Kidney (tissue), 14 donors: ENCODE measurements around the gene PKNOX2. TPM values are rescaled to one million over a fixed set of nuclear protein-coding genes. Genes with fewer than 3 reads are reported as not detected.

Source experiments
- DNase-seq, 5 donors: peaks; one replicate each; pipeline ENCODE4 v3.0.0-alpha.2; 2013 to 2020
- FAIRE-seq: peaks from 2 replicates; lab custom pipeline; 2012; peaks lifted over from hg19 to GRCh38; lab: Jason Lieb, UNC
- H3K27ac ChIP-seq, 2 donors: one replicate each; pipeline ENCODE4 v1.7.0; 2013; ENCODE audit warnings: low read depth in 2 of 2, low read length in 2 of 2, inconsistent platforms in 1 of 2
- H3K27me3 ChIP-seq: one replicate; pipeline ENCODE4 v1.7.1; 2013; ENCODE audit warnings: low read length, inconsistent platforms; ENCODE audit not compliant: control insufficient read depth, insufficient read depth
- H3K36me3 ChIP-seq, 3 donors: one replicate each; pipeline versions ENCODE4 v1.7.0 to v1.7.1; 2013; ENCODE audit warnings: low read length in 3 of 3, control low read depth in 1 of 3, inconsistent platforms in 1 of 3; ENCODE audit not compliant: insufficient read depth in 3 of 3, control insufficient read depth in 2 of 3
- H3K4me1 ChIP-seq, 3 donors: one replicate each; pipeline versions ENCODE4 v1.7.0 to v1.7.1; 2013; ENCODE audit warnings: low read length in 3 of 3, inconsistent platforms in 1 of 3, low read depth in 1 of 3; ENCODE audit not compliant: control insufficient read depth in 2 of 3, insufficient read depth in 2 of 3
- H3K4me3 ChIP-seq, 3 donors: one replicate each; pipeline versions ENCODE4 v1.7.0 to v1.8.1; 2013; ENCODE audit warnings: low read length in 3 of 3, control low read depth in 1 of 3, inconsistent platforms in 1 of 3
- H3K9ac ChIP-seq, 3 donors: one replicate each; pipeline versions ENCODE4 v1.7.0 to v1.7.1; 2013; ENCODE audit warnings: low read length in 3 of 3, control low read depth in 1 of 3, inconsistent platforms in 1 of 3
- H3K9me3 ChIP-seq, 3 donors: one replicate each; pipeline versions ENCODE4 v1.7.0 to v1.7.1; 2013; ENCODE audit warnings: low read length in 3 of 3, control low read depth in 1 of 3, inconsistent platforms in 1 of 3; ENCODE audit not compliant: control insufficient read depth in 2 of 3, insufficient read depth in 1 of 3
- CTCF ChIP-seq: IDR thresholded peaks from 3 replicates; pipeline ENCODE4 v1.5.1; 2012; ENCODE audit warnings: mild to moderate bottlenecking, moderate library complexity, borderline replicate concordance; ENCODE audit not compliant: insufficient read depth; ENCODE audit errors: extremely low read depth
- intact Hi-C: fragments of 100-400 bp; cut with DNase I; formaldehyde crosslinking; loops from one replicate; pipeline ENCODE4 v1.11.1; 2022
- polyA plus RNA-seq: library from polyadenylated mRNA; stranded (reverse); fragments of 350-450 nt; fragmentation: Illumina TruSeq; extraction: RNeasy Lipid Tissue Mini Kit (QIAGEN cat#74804); gene quantifications from one replicate; pipeline ENCODE4 v1.2.3, GENCODE V29; 2014; ENCODE audit warnings: low read depth, low replicate concordance; ENCODE audit not compliant: insufficient read depth
- total RNA-seq: library from RNA; stranded (reverse); fragmentation: NEBNext Ultra II Directional; extraction: Animal tissue kit (Norgen Biotek cat#: 25700); gene quantifications from one replicate; pipeline ENCODE4 v1.2.1, GENCODE V29; 2021
- donor health status: control.
- donor health status: control.
- donor health status: control.
- donor health status: control.
- donor health status: control.
- donor health status: DM: yes; HTN: yes; CAD: no.
- donor health status: Normal renal cell carcinoma (clear cell type).

PKNOX2 gene
- total and polyA plus RNA-seq, 2 donors from 2014 or later = 1.5 to 6.0 TPM

DNA sequence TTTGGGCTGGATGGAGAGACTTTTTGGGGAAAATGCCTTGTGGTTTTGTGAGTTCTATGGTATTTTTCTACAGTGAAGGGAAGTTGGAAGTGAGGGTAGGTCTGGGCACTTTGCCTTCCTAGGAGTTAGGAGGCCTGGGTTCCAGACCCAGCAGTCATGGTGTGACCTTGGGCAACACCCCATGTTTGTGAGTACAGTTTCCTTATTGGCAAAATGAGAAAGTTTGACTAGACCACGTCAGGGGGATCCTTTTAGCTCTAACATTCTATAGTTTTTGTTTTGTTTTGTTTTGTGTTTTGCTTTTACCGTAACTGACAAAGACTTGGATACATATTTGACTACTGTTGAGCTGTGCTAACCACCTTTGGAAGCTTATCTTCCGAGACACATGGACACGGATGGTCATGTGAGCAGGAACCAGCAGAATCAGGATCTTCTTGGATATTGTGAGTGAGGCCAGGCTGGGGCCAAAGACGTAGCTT is 109.0 kb downstream of the PKNOX2 start:
- intact Hi-C loops = no loop called here
- no peak for TF ChIP-seq CTCF
- FAIRE-seq = no peak

DNA sequence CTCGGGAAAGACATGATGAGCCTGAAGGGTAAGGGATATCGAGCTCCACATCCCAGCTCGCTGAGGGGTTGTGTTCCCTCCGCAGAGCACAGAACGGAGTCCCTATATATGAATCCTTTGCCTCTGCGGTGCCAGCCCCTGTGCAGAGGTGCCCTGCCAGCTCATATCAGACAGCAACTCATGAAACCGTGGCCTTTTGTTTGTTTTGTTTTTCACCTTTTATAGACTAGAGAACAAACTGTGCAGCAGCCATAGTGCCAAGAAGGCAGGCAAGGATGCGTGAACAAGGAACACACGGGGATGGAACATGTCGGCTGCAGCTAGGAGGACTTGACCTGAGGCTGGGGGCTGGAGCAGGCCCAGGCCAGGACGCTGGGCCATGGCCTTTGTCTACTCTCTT is 109.8 kb downstream of the PKNOX2 start:
- Histone ChIP-seq H3K27ac (no peak overlapping the region), H3K9ac (no peak overlapping the region), H3K9me3 (no peaks in the 10 kb centered on the region), H3K4me3 (no peak overlapping the region), H3K36me3 (no peaks in the 10 kb centered on the region), H3K27me3 (no peaks in the 10 kb centered on the region), H3K4me1 (no peaks in the 10 kb centered on the region)
- intact Hi-C loops = no loop called here
- FAIRE-seq (no peak), DNase-seq (no peak)
- TF ChIP-seq CTCF = no peak

More for the DNA sequence above, 109.0 kb downstream of the PKNOX2 start:
- no peak for DNase-seq
- Histone ChIP-seq H3K9ac (no peak overlapping the region), H3K9me3 (no peaks in the 10 kb centered on the region), H3K27ac (no peak overlapping the region), H3K4me3 (no peak overlapping the region), H3K4me1 (no peaks in the 10 kb centered on the region), H3K27me3 (no peaks in the 10 kb centered on the region), H3K36me3 (no peaks in the 10 kb centered on the region)

DNA sequence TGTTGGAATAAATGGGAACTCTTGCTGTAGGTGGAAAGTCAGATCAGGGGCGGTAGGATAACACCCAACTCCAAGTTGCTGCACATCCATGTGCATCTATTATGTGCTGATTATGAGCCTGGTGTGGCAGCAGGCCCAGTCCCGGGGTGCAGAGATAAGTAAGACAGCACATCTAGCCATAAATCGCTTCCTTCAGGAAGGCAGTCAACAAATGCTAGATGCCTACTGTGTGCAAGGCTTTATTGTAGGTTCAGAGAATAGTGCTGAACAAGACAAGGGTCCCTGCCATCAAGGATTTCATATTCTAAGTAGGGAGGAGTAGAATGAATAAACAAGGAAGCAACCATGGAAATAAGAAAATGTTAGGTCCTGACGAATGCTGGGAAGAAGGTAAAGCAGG is 110.2 kb downstream of the PKNOX2 start:
- intact Hi-C loops = no loop called here
- Histone ChIP-seq H3K4me1 (no peaks in the 10 kb centered on the region), H3K27me3 (no peaks in the 10 kb centered on the region), H3K9me3 (no peaks in the 10 kb centered on the region), H3K4me3 (no peak overlapping the region), H3K9ac (no peak overlapping the region), H3K36me3 (no peaks in the 10 kb centered on the region), H3K27ac (no peak overlapping the region)
- FAIRE-seq (no peak), DNase-seq (no peak)
- TF ChIP-seq CTCF = no peak
